ENCODE results near the gene CCL25.

CCL25 gene

DNA sequence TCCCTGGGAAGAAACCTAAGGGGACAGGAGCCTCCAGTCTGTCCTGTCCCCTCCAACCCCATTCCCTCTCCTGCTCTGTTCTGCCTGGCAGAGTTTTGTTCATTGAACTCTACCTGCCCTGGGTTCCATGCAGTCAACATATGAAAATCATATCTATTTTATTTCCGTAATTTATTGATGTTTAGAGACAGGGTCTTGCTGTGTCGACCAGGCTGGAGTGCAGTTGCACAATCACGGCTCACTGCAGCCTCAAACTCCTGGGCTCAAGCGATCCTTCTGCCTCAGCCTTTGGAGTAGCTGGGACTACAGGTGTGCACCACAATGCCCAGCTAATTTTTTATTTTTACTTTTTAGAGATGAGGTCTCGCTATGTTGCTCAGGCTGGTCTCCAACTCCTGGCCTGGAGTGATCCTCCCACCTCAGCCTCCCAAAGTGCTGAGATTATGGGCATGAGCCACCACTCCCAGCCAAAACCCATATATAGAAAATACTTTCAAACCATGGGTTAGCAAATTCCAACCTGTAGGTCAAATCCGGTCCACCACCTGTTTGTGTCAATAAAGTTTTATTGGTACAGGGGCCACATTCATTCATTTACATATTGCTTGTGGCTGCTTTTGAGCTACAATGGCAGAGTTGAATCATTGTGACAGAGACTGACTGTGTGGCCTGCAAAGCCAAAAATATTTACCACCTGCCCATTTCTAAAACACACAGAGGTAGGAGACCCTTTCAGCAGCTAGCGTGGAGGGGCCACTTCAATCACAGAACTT is 57.5 kb downstream of the CCL25 start:
- no peak for DNase-seq (ENCODE audit: low read depth)

DNA sequence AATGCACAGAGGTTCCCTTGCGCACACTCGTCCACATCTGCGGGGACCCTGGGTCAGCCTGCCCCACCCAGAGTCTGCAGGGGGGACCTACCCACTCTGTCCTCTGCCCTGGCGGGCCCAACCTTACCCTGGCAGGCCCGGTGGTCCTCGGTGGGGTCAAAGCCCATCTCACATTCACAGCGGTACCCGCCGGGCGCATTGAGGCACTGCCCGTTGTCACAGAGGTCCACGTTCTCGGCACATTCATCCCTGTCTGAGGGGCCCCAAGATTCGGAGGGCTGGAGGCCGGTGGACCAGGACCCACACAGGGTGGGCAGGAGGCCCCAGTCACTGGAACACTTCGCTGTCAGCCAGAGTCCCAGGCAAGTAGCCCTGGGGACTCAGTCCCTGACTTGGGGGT is 58.4 kb downstream of the CCL25 start:
- no peak for DNase-seq (ENCODE audit: low read depth)

DNA sequence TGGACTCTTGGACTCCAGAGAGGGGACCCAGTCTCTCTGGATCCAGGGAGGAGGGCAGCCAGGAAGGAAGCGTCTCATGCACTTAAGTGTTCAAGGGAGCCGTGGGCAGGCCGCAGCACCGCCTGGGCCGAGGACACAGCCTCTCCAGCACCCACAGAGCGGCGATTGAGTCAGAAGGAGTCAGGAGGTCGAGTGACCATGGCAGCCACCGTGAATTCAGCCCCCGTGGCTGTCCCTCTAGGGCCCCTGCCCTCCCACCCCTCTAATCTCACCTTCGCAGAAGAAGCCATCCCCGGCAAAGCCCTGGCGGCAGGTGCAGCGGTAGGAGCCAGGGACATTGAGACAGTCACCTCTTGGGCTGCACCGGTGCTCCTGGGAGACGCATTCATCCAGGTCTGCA is 58.8 kb downstream of the CCL25 start:
- no peak for DNase-seq (ENCODE audit: low read depth)
